Fibroblast of skin of back (primary cell): ENCODE results near the gene PHF8.
A peak's percentile ranks its signal among the peaks of the same experiment; 100 is the strongest.

Source experiments
- DNase-seq: peaks from one replicate; pipeline ENCODE4 v3.0.0-alpha.2; 2013

The PHF8 gene

GRCh38 chrX:54012830-54013500, 31.3 kb downstream of the PHF8 start:
- no peak for DNase-seq

DNA sequence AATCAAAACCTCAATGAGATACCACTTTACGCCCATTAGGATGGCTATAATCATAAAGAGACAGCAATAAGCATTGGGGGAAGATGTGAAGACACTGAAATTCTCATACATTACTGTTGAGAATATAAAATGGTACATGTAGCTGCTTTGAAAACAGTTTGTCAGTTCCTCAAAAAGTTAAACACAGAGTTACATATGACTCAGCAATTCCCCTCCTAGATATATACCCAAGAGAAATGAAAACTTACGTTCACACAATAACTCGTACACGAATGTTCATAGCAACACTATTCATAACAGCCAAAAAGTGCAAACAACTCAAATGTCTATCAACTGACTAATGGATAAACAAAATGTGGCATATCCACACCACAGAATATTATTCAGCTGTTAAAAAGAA, 36.6 kb downstream of the PHF8 start:
- no peak for DNase-seq

- no peak for DNase-seq
Measured at GRCh38 chrX:53997724-53998123, 46.5 kb downstream of the PHF8 start.

- DNase-seq, result no peak
Measured at GRCh38 chrX:53992589-53992988, 51.7 kb downstream of the PHF8 start.

- no peak for DNase-seq
Measured at GRCh38 chrX:53990171-53990570, 54.1 kb downstream of the PHF8 start.

- no peak for DNase-seq
Measured at GRCh38 chrX:53984895-53985294, 59.4 kb downstream of the PHF8 start.

DNA sequence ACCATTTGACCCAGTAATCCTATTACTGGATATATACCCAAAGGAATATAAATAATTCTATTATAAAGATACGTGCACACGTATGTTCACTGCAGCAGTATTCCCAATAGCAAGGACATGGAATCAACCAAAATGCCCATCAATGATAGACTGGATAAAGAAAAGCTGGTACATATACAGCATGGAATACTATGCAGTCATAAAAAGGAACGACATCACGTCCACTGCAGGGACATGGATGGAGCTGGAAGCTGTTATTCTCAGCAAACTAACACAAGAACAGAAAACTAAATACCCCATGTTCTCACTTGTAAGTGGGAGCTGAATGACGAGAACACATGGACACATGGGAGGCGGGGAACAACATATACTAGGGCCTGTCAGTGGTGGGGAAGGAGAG, 69.7 kb downstream of the PHF8 start:
- DNase-seq, result no peak

DNA sequence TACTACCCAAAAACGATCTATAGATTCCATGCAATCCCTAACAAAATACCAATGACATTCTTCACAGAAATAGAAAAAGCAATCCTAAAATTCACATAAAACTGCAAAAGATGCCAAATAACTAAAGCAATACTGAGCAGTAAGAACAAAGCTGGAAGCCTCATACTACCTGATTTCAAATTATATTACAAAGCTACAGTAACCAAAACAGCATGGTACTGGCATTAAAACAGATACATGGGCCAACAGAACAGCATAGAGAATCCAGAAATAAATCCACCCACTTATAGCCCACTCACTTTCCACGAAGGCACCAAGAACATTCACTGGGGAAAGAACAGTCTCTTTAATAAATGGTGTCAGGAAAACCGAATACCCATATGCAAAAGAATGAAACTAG, 74.7 kb downstream of the PHF8 start:
- no peak for DNase-seq

GRCh38 chrX:53950130-53950733, 94.0 kb downstream of the PHF8 start:
- no peak for DNase-seq

DNA sequence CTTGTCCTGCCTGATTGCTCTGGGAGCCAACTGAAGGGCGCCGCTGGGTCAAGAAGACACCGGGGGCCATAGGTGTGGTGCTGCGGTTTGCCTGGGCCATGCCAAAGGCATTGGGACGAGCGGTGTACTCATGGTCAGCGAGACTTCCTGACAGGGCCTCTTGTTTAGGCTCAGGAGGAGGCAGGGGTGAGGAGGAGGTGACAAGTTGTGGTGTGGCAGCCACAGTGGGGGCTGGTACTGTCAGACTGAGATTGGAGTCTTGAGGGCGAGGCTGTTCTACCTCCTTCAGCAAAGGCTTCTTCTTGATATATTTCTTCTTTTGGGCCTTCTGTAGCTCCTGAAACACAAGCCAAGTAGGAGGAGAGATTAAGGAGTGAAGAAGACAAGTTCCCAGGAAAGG, 104.1 kb downstream of the PHF8 start:
- DNase-seq, result no peak

- no peak for DNase-seq
Measured at GRCh38 chrX:53939127-53939526, 105.1 kb downstream of the PHF8 start.

GRCh38 chrX:53930515-53931380, 113.5 kb downstream of the PHF8 start:
- peak; percentile 46 for DNase-seq

- DNase-seq, result no peak
Measured at GRCh38 chrX:53926030-53926429, 118.2 kb downstream of the PHF8 start.

- DNase-seq, result no peak
Measured at GRCh38 chrX:53918702-53919101, 125.6 kb downstream of the PHF8 start.

DNA sequence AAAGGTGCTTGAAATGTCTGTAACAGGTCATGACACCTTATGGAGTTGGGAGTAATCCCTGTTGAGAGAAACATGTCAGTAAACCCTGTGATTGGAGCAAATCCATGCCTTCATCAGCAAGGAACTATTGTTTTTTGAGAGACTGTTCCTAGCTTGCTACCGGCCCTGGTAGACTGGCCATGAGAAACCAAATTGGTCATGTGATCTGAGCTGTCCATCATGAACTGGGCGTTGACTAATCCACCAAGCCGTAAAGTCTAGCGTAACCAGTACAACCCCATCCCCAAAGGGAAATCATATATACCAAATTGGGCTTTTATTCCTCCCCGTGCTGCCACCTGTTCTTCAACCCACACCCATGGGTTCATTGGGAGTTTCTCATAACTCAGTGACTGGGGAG, 143.7 kb downstream of the PHF8 start:
- DNase-seq, result no peak

DNA sequence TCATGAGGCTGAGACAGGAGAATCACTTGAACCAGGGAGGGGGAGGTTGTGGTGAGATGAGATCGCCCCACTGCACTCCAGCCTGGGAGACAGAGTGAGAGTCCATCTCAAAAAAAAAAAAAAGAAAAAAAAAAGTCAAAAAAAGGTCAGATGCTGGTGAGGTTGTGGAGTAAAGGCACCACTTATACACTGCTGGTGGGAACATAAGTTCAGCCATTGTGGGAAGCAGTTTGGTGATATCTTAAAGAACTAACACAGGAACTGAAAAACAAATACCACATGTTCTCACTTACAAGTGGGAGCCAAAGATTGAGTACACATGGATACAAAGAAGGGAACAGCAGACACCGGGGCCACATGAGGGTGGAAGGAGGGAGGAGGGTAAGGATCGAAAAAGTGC, 149.0 kb downstream of the PHF8 start:
- DNase-seq, result no peak
